Stimulated activated CD8-positive, alpha-beta memory T cell treated with anti-CD3 and anti-CD28 coated beads, Interleukin-12 subunit alpha, Interleukin-12 subunit beta, amount 100 ng/mL, for 24 hours (primary cell): ENCODE results near the gene KRT79.

Experiments
- DNase-seq: peaks from one replicate; pipeline ENCODE4 v3.0.0-alpha.2; 2020; ENCODE audit errors: extremely low read depth

Gene KRT79

GRCh38 chr12:52772188-52772587 is 61.9 kb downstream of the KRT79 start:
- DNase-seq: no peak

GRCh38 chr12:52771505-52771904 is 62.6 kb downstream of the KRT79 start:
- DNase-seq: no peak
